ENCODE measurements around the gene CHIC2. TPM values are rescaled to one million over a fixed set of nuclear protein-coding genes. Genes with fewer than 3 reads are reported as not detected.

The CHIC2 gene
- polyA plus RNA-seq, 3 donors, result 23.1 to 83.3 (median 73.4) TPM

DNA sequence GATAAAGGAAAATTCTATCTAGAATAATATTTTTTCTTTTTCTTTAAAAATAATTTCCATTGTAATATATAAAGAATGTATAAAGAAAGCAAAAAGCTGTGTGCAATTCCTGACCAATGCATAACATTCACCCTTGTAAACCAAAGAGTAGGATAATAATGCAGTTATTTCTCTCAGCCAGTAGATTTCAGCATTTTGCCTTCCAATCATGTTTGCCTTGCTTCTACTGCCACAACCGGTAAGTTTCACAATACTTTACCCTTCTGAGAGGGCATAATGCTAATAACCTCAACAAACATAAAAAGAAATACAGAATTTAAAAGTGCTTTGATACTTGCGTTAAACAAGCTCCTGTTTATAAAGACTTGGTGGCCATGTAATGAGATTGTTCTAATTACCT is 59.9 kb downstream of the CHIC2 start:
- Histone ChIP-seq H3K4me1 (ENCODE audit: control insufficient read depth in 1 of 2, insufficient read depth in 2 of 2, low read length in 2 of 2) (no peaks in the 10 kb centered on the region), H3K4me2 (replicated peaks; ENCODE audit: extremely low read depth, low read length, poor library complexity, severe bottlenecking) (no peak overlapping the region), H3K9ac (ENCODE audit: insufficient read depth, low read length, poor library complexity, severe bottlenecking) (no peak overlapping the region), H3K27me3 (ENCODE audit: control insufficient read depth in 2 of 2, insufficient read depth in 2 of 2, low read length in 2 of 2) (no peaks in the 10 kb centered on the region), H3K27ac (ENCODE audit: low read depth in 1 of 2, low read length in 2 of 2) (peak overlapping the region in 1 of 2 donors; percentile 55), H3K79me2 (ENCODE audit: insufficient read depth, low read length) (no peaks in the 10 kb centered on the region), H3K9me3 (replicated peaks in 1 of 2; ENCODE audit: control insufficient read depth in 1 of 2, insufficient read depth in 1 of 2, low read length in 2 of 2) (no peaks in the 10 kb centered on the region), H3K36me3 (replicated peaks in 1 of 2; ENCODE audit: control insufficient read depth in 1 of 2, insufficient read depth in 2 of 2, low read length in 2 of 2) (peaks cover 10 to 59% of the 10 kb centered on the region in 2 donors), H4K20me1 (ENCODE audit: insufficient read depth, low read length) (peaks cover 21% of the 10 kb centered on the region), H3K4me3 (replicated peaks in 1 of 3; ENCODE audit: low read depth in 2 of 3, low read length in 3 of 3) (no peak overlapping the region), H2AFZ (ENCODE audit: insufficient read depth, low read depth, low read length, poor library complexity, severe bottlenecking) (no peak overlapping the region)
- TF ChIP-seq, protein P1, sequence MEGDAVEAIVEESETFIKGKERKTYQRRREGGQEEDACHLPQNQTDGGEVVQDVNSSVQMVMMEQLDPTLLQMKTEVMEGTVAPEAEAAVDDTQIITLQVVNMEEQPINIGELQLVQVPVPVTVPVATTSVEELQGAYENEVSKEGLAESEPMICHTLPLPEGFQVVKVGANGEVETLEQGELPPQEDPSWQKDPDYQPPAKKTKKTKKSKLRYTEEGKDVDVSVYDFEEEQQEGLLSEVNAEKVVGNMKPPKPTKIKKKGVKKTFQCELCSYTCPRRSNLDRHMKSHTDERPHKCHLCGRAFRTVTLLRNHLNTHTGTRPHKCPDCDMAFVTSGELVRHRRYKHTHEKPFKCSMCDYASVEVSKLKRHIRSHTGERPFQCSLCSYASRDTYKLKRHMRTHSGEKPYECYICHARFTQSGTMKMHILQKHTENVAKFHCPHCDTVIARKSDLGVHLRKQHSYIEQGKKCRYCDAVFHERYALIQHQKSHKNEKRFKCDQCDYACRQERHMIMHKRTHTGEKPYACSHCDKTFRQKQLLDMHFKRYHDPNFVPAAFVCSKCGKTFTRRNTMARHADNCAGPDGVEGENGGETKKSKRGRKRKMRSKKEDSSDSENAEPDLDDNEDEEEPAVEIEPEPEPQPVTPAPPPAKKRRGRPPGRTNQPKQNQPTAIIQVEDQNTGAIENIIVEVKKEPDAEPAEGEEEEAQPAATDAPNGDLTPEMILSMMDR (IDR thresholded peaks at IDR 0.05), result no peak
- H3K4me1 Mint-ChIP-seq, result peaks cover 4% of the 10 kb centered on the region
- no peak overlapping the region for H3K4me3 Mint-ChIP-seq
- no peaks in the 10 kb centered on the region for H3K9me3 Mint-ChIP-seq
- no peak overlapping the region for H3K27ac Mint-ChIP-seq
- no peak for DNase-seq
- intact Hi-C loops (cut with micrococcal nuclease), result no loop called here
- H3K27me3 Mint-ChIP-seq (ENCODE audit: low read depth in 3 of 3), result no peaks in the 10 kb centered on the region
- H3K36me3 Mint-ChIP-seq, result peaks cover 18 to 30% of the 10 kb centered on the region in 2 donors
- WGBS (ENCODE audit: insufficient coverage), result no CpG with 5 or more reads among the region's 2 CpGs

DNA sequence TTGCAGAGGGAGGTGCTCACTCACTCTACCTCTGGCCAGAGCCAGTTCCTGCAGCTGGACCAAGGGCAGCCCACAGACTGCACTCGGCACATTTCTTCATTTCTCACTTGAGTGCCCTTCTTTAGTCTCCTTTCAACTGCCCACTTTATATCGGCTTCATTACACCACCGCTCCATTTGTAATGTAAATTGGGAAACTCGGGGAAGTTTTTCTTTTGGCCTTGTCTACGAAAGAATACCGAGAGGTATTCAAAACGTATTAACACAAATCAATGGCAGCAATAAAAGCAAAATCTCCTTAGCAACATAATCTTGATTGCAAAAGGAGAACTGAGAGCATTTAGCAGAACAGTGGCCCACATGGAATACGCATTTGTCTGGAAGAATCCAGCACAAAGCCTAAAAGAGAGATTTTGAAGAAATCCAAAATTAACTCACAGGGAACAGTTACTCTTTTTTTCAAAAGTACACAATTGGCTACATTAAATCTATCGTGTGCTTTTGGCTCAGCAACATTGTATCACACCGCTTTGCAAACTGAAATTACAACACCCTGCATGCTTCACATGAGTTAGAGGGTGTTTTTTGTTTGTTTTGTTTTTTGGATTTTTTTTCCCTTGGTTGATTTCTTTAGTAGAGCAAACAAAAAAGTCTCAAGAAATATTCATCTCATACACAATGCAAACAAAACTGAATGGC is 62.6 kb downstream of the CHIC2 start:
- TF ChIP-seq, protein P1 (IDR thresholded peaks at IDR 0.05), result no peak
- 72% methylated on average over 3 of the region's 10 CpGs for WGBS (ENCODE audit: insufficient coverage)
- Histone ChIP-seq H3K36me3 (replicated peaks in 1 of 2; ENCODE audit: control insufficient read depth in 1 of 2, insufficient read depth in 2 of 2, low read length in 2 of 2) (peaks cover 0 to 45% of the 10 kb centered on the region in 2 donors), H3K27me3 (ENCODE audit: control insufficient read depth in 2 of 2, insufficient read depth in 2 of 2, low read length in 2 of 2) (no peaks in the 10 kb centered on the region), H3K9ac (ENCODE audit: insufficient read depth, low read length, poor library complexity, severe bottlenecking) (no peak overlapping the region), H4K20me1 (ENCODE audit: insufficient read depth, low read length) (peaks cover 17% of the 10 kb centered on the region), H3K4me2 (replicated peaks; ENCODE audit: extremely low read depth, low read length, poor library complexity, severe bottlenecking) (no peak overlapping the region), H3K9me3 (replicated peaks in 1 of 2; ENCODE audit: control insufficient read depth in 1 of 2, insufficient read depth in 1 of 2, low read length in 2 of 2) (no peaks in the 10 kb centered on the region), H3K79me2 (ENCODE audit: insufficient read depth, low read length) (no peaks in the 10 kb centered on the region), H3K4me1 (ENCODE audit: control insufficient read depth in 1 of 2, insufficient read depth in 2 of 2, low read length in 2 of 2) (no peaks in the 10 kb centered on the region), H3K4me3 (replicated peaks in 1 of 3; ENCODE audit: low read depth in 2 of 3, low read length in 3 of 3) (no peak overlapping the region), H3K27ac (ENCODE audit: low read depth in 1 of 2, low read length in 2 of 2) (no peak overlapping the region), H2AFZ (ENCODE audit: insufficient read depth, low read depth, low read length, poor library complexity, severe bottlenecking) (no peak overlapping the region)
- DNase-seq, result no peak
- H3K27ac Mint-ChIP-seq, result no peak overlapping the region
- no peak overlapping the region for H3K4me3 Mint-ChIP-seq
- H3K36me3 Mint-ChIP-seq, result peaks cover 23 to 38% of the 10 kb centered on the region in 2 donors
- intact Hi-C loops (cut with micrococcal nuclease), result no loop called here
- no peaks in the 10 kb centered on the region for H3K27me3 Mint-ChIP-seq (ENCODE audit: low read depth in 3 of 3)
- H3K4me1 Mint-ChIP-seq, result peaks cover 4% of the 10 kb centered on the region
- H3K9me3 Mint-ChIP-seq, result peaks cover 0 to 2% (median 0%) of the 10 kb centered on the region in 7 donors

All from CD14-positive monocyte (primary cell).